Smooth muscle cell (in vitro differentiated cells): ENCODE measurements around the gene DOK4. TPM values are rescaled to one million over a fixed set of nuclear protein-coding genes. Genes with fewer than 3 reads are reported as not detected.

Experiments
- DNase-seq: peaks from one replicate; lab custom pipeline; 2025; ENCODE audit not compliant: unreplicated experiment; lab: John Stamatoyannopoulos, UW
- H2AFZ ChIP-seq: fragments of 200-600 bp; sonication (generic); 2 replicates; pipeline ENCODE4 v1.6.0; 2016; ENCODE audit warnings: antibody characterized with exemption, low read depth, mild to moderate bottlenecking
- H3F3A ChIP-seq: fragments of 200-600 bp; sonication (generic); 2 replicates; pipeline ENCODE4 v1.6.0; 2017; ENCODE audit warnings: antibody characterized with exemption, low read depth
- H3K27ac ChIP-seq: fragments of 200-600 bp; sonication (generic); 2 replicates; pipeline ENCODE4 v1.5.1; 2016; ENCODE audit warnings: low read depth, mild to moderate bottlenecking
- H3K27me3 ChIP-seq: fragments of 200-600 bp; sonication (generic); 2 replicates; pipeline ENCODE4 v1.6.1; 2016; ENCODE audit warnings: low read depth, mild to moderate bottlenecking
- H3K36me3 ChIP-seq: fragments of 200-600 bp; sonication (generic); 2 replicates; pipeline ENCODE4 v1.5.1; 2016; ENCODE audit warnings: low read depth
- H3K4me1 ChIP-seq: fragments of 200-600 bp; sonication (generic); 2 replicates; pipeline ENCODE4 v1.5.1; 2016; ENCODE audit warnings: low read depth
- H3K4me2 ChIP-seq: fragments of 200-600 bp; sonication (generic); 2 replicates; pipeline ENCODE4 v1.6.0; 2016; ENCODE audit warnings: mild to moderate bottlenecking
- H3K4me3 ChIP-seq: fragments of 200-600 bp; sonication (generic); 2 replicates; pipeline ENCODE4 v1.5.1; 2016; ENCODE audit warnings: mild to moderate bottlenecking
- H3K79me2 ChIP-seq: fragments of 200-600 bp; sonication (generic); 2 replicates; pipeline ENCODE4 v1.6.0; 2016; ENCODE audit warnings: low read depth, mild to moderate bottlenecking
- H3K9ac ChIP-seq: fragments of 200-600 bp; sonication (generic); 2 replicates; pipeline ENCODE4 v1.6.0; 2016; ENCODE audit warnings: low read depth
- H3K9me3 ChIP-seq: fragments of 200-600 bp; sonication (generic); replicated peaks from 2 replicates; pipeline ENCODE4 v1.5.1; 2016; ENCODE audit warnings: low read depth
- H4K20me1 ChIP-seq: fragments of 200-600 bp; sonication (generic); 2 replicates; pipeline ENCODE4 v1.6.0; 2016; ENCODE audit warnings: low read depth
- WGBS: methylation state at CpG from one replicate; pipeline ENCODE4 v1.1.7; 2016; ENCODE audit warnings: low lambda C conversion rate; 5-methylcytosine and 5-hydroxymethylcytosine counted together
- polyA plus RNA-seq: library from polyadenylated mRNA; unstranded; fragments of >200 nt; fragmentation: Nextera tagmentation; extraction: Ambion mirVana; gene quantifications from 2 replicates; pipeline ENCODE4 v1.2.1, GENCODE V29; 2016
- total RNA-seq: library from RNA; depleted of rRNA; stranded (reverse); fragments of >200 nt; gene quantifications from 2 replicates; pipeline ENCODE4 v1.2.3, GENCODE V29; 2014
- TF ChIP-seq, protein P1 (sequence below): fragments of 200-600 bp; sonication (generic); IDR thresholded peaks from 2 replicates; pipeline ENCODE4 v1.5.1; 2017; ENCODE audit warnings: borderline replicate concordance, mild to moderate bottlenecking, antibody characterized with exemption; ENCODE audit not compliant: insufficient read depth, poor library complexity, severe bottlenecking

DOK4 gene
- total and polyA plus RNA-seq, 2 experiments from 2014 or later, result 43.5 to 73.6 TPM

DNA sequence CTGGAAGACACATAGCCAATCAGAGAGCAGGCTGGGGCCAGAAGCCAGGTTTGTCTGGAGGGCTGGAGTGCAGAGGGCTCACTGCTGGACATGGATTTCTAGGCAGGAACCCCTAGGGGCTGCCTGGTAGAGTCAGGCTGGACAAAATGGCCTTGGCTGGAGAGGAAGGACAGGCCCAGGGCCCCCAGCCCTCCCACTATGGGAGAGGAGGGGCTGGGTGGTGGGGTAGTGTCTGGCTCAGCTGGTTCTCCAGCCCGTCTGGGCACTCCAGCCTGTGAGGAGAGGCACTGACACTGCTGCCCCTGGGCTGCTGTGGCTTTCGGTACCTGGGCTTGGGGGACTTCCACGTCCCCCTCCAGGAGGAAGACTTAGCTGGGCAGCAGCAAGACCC is 21.7 kb upstream of the DOK4 start:
- no peaks in the 10 kb centered on the region for H3K27me3 ChIP-seq
- TF ChIP-seq, protein P1, sequence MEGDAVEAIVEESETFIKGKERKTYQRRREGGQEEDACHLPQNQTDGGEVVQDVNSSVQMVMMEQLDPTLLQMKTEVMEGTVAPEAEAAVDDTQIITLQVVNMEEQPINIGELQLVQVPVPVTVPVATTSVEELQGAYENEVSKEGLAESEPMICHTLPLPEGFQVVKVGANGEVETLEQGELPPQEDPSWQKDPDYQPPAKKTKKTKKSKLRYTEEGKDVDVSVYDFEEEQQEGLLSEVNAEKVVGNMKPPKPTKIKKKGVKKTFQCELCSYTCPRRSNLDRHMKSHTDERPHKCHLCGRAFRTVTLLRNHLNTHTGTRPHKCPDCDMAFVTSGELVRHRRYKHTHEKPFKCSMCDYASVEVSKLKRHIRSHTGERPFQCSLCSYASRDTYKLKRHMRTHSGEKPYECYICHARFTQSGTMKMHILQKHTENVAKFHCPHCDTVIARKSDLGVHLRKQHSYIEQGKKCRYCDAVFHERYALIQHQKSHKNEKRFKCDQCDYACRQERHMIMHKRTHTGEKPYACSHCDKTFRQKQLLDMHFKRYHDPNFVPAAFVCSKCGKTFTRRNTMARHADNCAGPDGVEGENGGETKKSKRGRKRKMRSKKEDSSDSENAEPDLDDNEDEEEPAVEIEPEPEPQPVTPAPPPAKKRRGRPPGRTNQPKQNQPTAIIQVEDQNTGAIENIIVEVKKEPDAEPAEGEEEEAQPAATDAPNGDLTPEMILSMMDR, result no peak
- H3K4me2 ChIP-seq, result no peak overlapping the region
- H3K4me1 ChIP-seq, result peaks cover 9% of the 10 kb centered on the region
- no peak overlapping the region for H3K4me3 ChIP-seq
- no peak overlapping the region for H2AFZ ChIP-seq
- 63% methylated on average over 3 of the region's 3 CpGs for WGBS
- no peaks in the 10 kb centered on the region for H3K9me3 ChIP-seq
- H3K79me2 ChIP-seq, result no peaks in the 10 kb centered on the region
- H3K36me3 ChIP-seq, result no peaks in the 10 kb centered on the region
- H4K20me1 ChIP-seq, result no peaks in the 10 kb centered on the region
- peaks cover 5% of the 10 kb centered on the region for H3F3A ChIP-seq
- H3K27ac ChIP-seq, result no peak overlapping the region
- DNase-seq, result no peak
- H3K9ac ChIP-seq, result no peak overlapping the region

DNA sequence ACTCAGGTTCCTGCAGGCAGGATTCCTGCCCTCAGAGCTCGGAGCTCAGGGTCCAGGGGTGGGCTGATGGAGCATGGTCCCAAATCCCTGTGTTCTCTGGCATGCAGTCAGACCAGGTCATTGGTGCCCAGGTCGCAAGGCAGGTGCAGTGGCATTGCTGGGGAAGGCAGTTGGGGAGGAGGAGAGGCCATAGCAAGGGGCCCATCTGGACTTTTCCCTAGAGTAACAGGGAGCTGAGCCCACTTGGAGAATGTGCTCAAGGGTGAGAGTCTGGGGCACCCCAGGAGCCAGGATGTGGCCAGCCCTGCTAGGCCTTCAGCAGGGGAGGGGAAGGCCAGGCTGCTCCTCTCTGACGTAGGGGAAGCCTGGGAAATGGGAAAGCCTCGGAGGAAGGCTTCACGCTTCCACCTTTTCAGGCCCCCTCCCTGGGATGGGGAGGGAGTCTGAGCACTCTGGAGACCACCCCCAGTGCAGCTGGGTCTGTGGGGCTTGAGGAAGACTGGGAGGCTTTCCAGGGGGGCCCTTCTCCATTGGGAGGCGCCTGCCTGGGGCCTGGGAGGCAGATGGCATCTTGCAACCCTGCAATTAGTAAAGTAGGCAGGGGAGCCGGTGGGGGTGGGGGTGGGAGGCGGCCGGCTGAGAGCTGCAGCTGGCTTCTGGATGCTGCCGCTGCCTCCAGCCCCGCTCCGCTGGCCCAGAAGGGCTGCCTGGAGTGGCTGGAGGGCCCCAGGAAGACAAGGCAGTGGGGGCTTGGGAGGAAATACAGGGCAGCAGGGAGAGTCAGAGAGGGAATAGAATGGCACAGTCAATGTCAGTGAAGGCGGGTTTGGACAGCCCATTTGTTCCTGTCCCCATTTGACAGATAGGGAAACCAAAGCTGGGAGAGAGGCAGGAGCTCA is 21.1 kb upstream of the DOK4 start:
- no peak overlapping the region for H2AFZ ChIP-seq
- no peaks in the 10 kb centered on the region for H3K36me3 ChIP-seq
- TF ChIP-seq, protein P1, result no peak
- DNase-seq, result no peak
- no peak overlapping the region for H3K4me3 ChIP-seq
- no peak overlapping the region for H3K4me2 ChIP-seq
- 44% methylated on average over 9 of the region's 13 CpGs for WGBS
- no peaks in the 10 kb centered on the region for H3K9me3 ChIP-seq
- H4K20me1 ChIP-seq, result no peaks in the 10 kb centered on the region
- no peaks in the 10 kb centered on the region for H3K27me3 ChIP-seq
- H3K4me1 ChIP-seq, result peaks cover 9% of the 10 kb centered on the region
- no peaks in the 10 kb centered on the region for H3K79me2 ChIP-seq
- no peak overlapping the region for H3K9ac ChIP-seq
- no peaks in the 10 kb centered on the region for H3F3A ChIP-seq
- H3K27ac ChIP-seq, result no peak overlapping the region

DNA sequence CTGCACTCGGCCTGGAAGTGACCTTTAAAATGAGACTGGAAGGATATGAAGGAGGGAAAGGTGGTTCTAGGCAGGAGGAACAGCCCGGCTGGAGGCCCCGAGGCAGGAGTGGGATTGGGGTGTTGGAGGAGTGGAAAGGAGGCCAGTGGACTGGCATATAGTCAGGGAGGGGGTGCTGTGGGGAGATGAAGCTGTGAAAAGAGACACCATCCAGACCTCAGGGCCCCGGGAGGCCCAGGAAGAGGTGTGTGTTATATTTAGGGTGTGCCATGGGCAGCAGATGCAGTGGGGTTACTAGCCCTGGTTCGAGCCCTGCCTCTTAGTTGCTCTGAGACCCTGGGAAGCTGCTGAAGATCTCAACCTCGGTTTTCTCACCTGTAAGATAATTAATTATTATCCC is 18.9 kb upstream of the DOK4 start:
- H2AFZ ChIP-seq, result no peak overlapping the region
- H3K4me3 ChIP-seq, result no peak overlapping the region
- WGBS, result 90% methylated on average over 6 of the region's 6 CpGs
- no peak overlapping the region for H3K4me2 ChIP-seq
- H3K9me3 ChIP-seq, result no peaks in the 10 kb centered on the region
- no peaks in the 10 kb centered on the region for H4K20me1 ChIP-seq
- H3K79me2 ChIP-seq, result no peaks in the 10 kb centered on the region
- H3K27ac ChIP-seq, result no peak overlapping the region
- H3K4me1 ChIP-seq, result peaks cover 9% of the 10 kb centered on the region
- no peak overlapping the region for H3K9ac ChIP-seq
- no peaks in the 10 kb centered on the region for H3K27me3 ChIP-seq
- no peak for DNase-seq
- TF ChIP-seq, protein P1, result no peak
- H3K36me3 ChIP-seq, result no peaks in the 10 kb centered on the region
- no peaks in the 10 kb centered on the region for H3F3A ChIP-seq

DNA sequence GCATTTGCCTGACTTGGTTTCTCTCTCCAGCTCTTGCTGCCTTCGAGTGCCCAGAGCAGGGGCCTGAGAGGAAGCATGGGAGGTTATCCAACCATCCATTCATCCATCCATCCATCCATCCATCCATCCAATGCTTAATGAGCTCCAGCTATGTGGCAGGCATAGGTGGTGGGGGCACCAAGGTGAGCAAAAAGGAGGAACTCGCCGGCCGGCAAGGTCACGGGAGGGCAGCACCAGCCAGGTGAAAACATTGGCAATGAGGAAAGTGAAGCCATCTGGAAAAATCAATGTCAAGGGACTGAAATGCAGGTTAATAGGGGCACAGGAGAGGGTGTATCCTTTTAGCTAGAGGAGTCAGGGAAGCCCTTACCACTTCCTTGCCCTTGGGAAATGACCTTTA is 18.2 kb upstream of the DOK4 start:
- H3K27me3 ChIP-seq, result no peaks in the 10 kb centered on the region
- no peak overlapping the region for H2AFZ ChIP-seq
- no peak overlapping the region for H3K4me3 ChIP-seq
- TF ChIP-seq, protein P1, result no peak
- WGBS, result 94% methylated on average over 5 of the region's 5 CpGs
- H3K9me3 ChIP-seq, result no peaks in the 10 kb centered on the region
- no peaks in the 10 kb centered on the region for H3F3A ChIP-seq
- H3K36me3 ChIP-seq, result no peaks in the 10 kb centered on the region
- peaks cover 9% of the 10 kb centered on the region for H3K4me1 ChIP-seq
- H3K4me2 ChIP-seq, result no peak overlapping the region
- no peak for DNase-seq
- H3K9ac ChIP-seq, result no peak overlapping the region
- H4K20me1 ChIP-seq, result no peaks in the 10 kb centered on the region
- H3K27ac ChIP-seq, result no peak overlapping the region
- no peaks in the 10 kb centered on the region for H3K79me2 ChIP-seq
